Measurements from ENCODE around the gene NT5DC1.
"Not testable (repeated sequence)": the region's sequence is repeated elsewhere in the genome, so short reads cannot be mapped to it uniquely, and the experiment has no call there.

NT5DC1 gene

GRCh38 chr6:116090251-116090650 lies 10.4 kb upstream of the NT5DC1 start:
- Histone ChIP-seq H3K27me3 (ENCODE audit: control insufficient read depth in 1 of 2, insufficient read depth in 2 of 2, low read length in 2 of 2) (no peaks in the 10 kb centered on the region), H3K9ac (ENCODE audit: low read length in 2 of 2) (no peak overlapping the region), H3K9me3 (ENCODE audit: control insufficient read depth in 2 of 2, low read length in 2 of 2) (no peaks in the 10 kb centered on the region), H3K4me1 (ENCODE audit: control insufficient read depth, insufficient read depth, low read length) (no peaks in the 10 kb centered on the region), H3K27ac (ENCODE audit: low read length) (no peak overlapping the region), H3K4me3 (ENCODE audit: low read length in 2 of 2) (no peak overlapping the region), H3K36me3 (ENCODE audit: control insufficient read depth in 2 of 2, insufficient read depth in 2 of 2, low read length in 2 of 2) (no peaks in the 10 kb centered on the region)

- no peak overlapping the region for H3K9ac ChIP-seq (ENCODE audit: low read length in 2 of 2)
- H3K36me3 ChIP-seq (ENCODE audit: control insufficient read depth in 2 of 2, insufficient read depth in 2 of 2, low read length in 2 of 2), result no peaks in the 10 kb centered on the region
- H3K27me3 ChIP-seq (ENCODE audit: control insufficient read depth in 1 of 2, insufficient read depth in 2 of 2, low read length in 2 of 2), result no peaks in the 10 kb centered on the region
- no peak overlapping the region for H3K4me3 ChIP-seq (ENCODE audit: low read length in 2 of 2)
- H3K4me1 ChIP-seq (ENCODE audit: control insufficient read depth, insufficient read depth, low read length), result no peaks in the 10 kb centered on the region
- no peak overlapping the region for H3K27ac ChIP-seq (ENCODE audit: low read length)
- H3K9me3 ChIP-seq (ENCODE audit: control insufficient read depth in 2 of 2, low read length in 2 of 2), result peaks cover 0 to 4% of the 10 kb centered on the region in 2 donors
Observed at GRCh38 chr6:116094041-116094440, 6.6 kb upstream of the NT5DC1 start.

- H3K27me3 ChIP-seq (ENCODE audit: control insufficient read depth in 1 of 2, insufficient read depth in 2 of 2, low read length in 2 of 2); H3K27ac ChIP-seq (ENCODE audit: low read length); H3K9me3 ChIP-seq (ENCODE audit: control insufficient read depth in 2 of 2, low read length in 2 of 2); H3K9ac ChIP-seq (ENCODE audit: low read length in 2 of 2); H3K4me3 ChIP-seq (ENCODE audit: low read length in 2 of 2); H3K36me3 ChIP-seq (ENCODE audit: control insufficient read depth in 2 of 2, insufficient read depth in 2 of 2, low read length in 2 of 2); H3K4me1 ChIP-seq (ENCODE audit: control insufficient read depth, insufficient read depth, low read length): not testable (repeated sequence)
Observed at GRCh38 chr6:116096048-116096759, 4.4 kb upstream of the NT5DC1 start.

- Histone ChIP-seq H3K4me1 (ENCODE audit: control insufficient read depth, insufficient read depth, low read length) (peaks cover 5% of the 10 kb centered on the region), H3K9ac (ENCODE audit: low read length in 2 of 2) (no peak overlapping the region), H3K36me3 (ENCODE audit: control insufficient read depth in 2 of 2, insufficient read depth in 2 of 2, low read length in 2 of 2) (no peaks in the 10 kb centered on the region), H3K4me3 (ENCODE audit: low read length in 2 of 2) (no peak overlapping the region), H3K9me3 (ENCODE audit: control insufficient read depth in 2 of 2, low read length in 2 of 2) (peaks cover 0 to 4% of the 10 kb centered on the region in 2 donors), H3K27me3 (ENCODE audit: control insufficient read depth in 1 of 2, insufficient read depth in 2 of 2, low read length in 2 of 2) (no peaks in the 10 kb centered on the region), H3K27ac (ENCODE audit: low read length) (no peak overlapping the region)
Observed at GRCh38 chr6:116096979-116097816, 3.5 kb upstream of the NT5DC1 start.

GRCh38 chr6:116099036-116099435 lies 1.6 kb upstream of the NT5DC1 start:
- H3K27me3 ChIP-seq (ENCODE audit: control insufficient read depth in 1 of 2, insufficient read depth in 2 of 2, low read length in 2 of 2), result no peaks in the 10 kb centered on the region
- H3K27ac ChIP-seq (ENCODE audit: low read length), result no peak overlapping the region
- peaks cover 15% of the 10 kb centered on the region for H3K4me1 ChIP-seq (ENCODE audit: control insufficient read depth, insufficient read depth, low read length)
- no peak overlapping the region for H3K4me3 ChIP-seq (ENCODE audit: low read length in 2 of 2)
- H3K9me3 ChIP-seq (ENCODE audit: control insufficient read depth in 2 of 2, low read length in 2 of 2), result peaks cover 0 to 4% of the 10 kb centered on the region in 2 donors
- H3K36me3 ChIP-seq (ENCODE audit: control insufficient read depth in 2 of 2, insufficient read depth in 2 of 2, low read length in 2 of 2), result no peaks in the 10 kb centered on the region
- peak overlapping the region in 1 of 2 donors; percentile 6 for H3K9ac ChIP-seq (ENCODE audit: low read length in 2 of 2)

GRCh38 chr6:116101302-116101718 lies 657 bp downstream of the NT5DC1 start:
- Histone ChIP-seq H3K36me3 (ENCODE audit: control insufficient read depth in 2 of 2, insufficient read depth in 2 of 2, low read length in 2 of 2) (no peaks in the 10 kb centered on the region), H3K9me3 (ENCODE audit: control insufficient read depth in 2 of 2, low read length in 2 of 2) (no peaks in the 10 kb centered on the region), H3K4me1 (ENCODE audit: control insufficient read depth, insufficient read depth, low read length) (peaks cover 15% of the 10 kb centered on the region), H3K4me3 (ENCODE audit: low read length in 2 of 2) (peak overlapping the region; percentile 72 to 90), H3K9ac (ENCODE audit: low read length in 2 of 2) (peak overlapping the region; percentile 78 to 83), H3K27me3 (ENCODE audit: control insufficient read depth in 1 of 2, insufficient read depth in 2 of 2, low read length in 2 of 2) (no peaks in the 10 kb centered on the region), H3K27ac (ENCODE audit: low read length) (peak overlapping the region; percentile 89)

- Histone ChIP-seq H3K36me3 (ENCODE audit: control insufficient read depth in 2 of 2, insufficient read depth in 2 of 2, low read length in 2 of 2) (no peaks in the 10 kb centered on the region), H3K27ac (ENCODE audit: low read length) (peak overlapping the region; percentile 89)
Observed at GRCh38 chr6:116101790-116102189, 1.1 kb downstream of the NT5DC1 start.

GRCh38 chr6:116102873-116103272 lies 2.2 kb downstream of the NT5DC1 start:
- Histone ChIP-seq H3K9me3 (ENCODE audit: control insufficient read depth in 2 of 2, low read length in 2 of 2) (no peaks in the 10 kb centered on the region), H3K4me3 (ENCODE audit: low read length in 2 of 2) (no peak overlapping the region), H3K27me3 (ENCODE audit: control insufficient read depth in 1 of 2, insufficient read depth in 2 of 2, low read length in 2 of 2) (no peaks in the 10 kb centered on the region), H3K27ac (ENCODE audit: low read length) (no peak overlapping the region), H3K36me3 (ENCODE audit: control insufficient read depth in 2 of 2, insufficient read depth in 2 of 2, low read length in 2 of 2) (no peaks in the 10 kb centered on the region), H3K4me1 (ENCODE audit: control insufficient read depth, insufficient read depth, low read length) (peaks cover 15% of the 10 kb centered on the region), H3K9ac (ENCODE audit: low read length in 2 of 2) (no peak overlapping the region)

More at GRCh38 chr6:116101790-116102189, 1.1 kb downstream of the NT5DC1 start:
- Histone ChIP-seq H3K4me1 (ENCODE audit: control insufficient read depth, insufficient read depth, low read length) (peaks cover 15% of the 10 kb centered on the region), H3K9ac (ENCODE audit: low read length in 2 of 2) (peak overlapping the region; percentile 78 to 83), H3K4me3 (ENCODE audit: low read length in 2 of 2) (peak overlapping the region; percentile 72 to 90), H3K9me3 (ENCODE audit: control insufficient read depth in 2 of 2, low read length in 2 of 2) (no peaks in the 10 kb centered on the region), H3K27me3 (ENCODE audit: control insufficient read depth in 1 of 2, insufficient read depth in 2 of 2, low read length in 2 of 2) (no peaks in the 10 kb centered on the region)

- H3K4me3 ChIP-seq (ENCODE audit: low read length in 2 of 2), result no peak overlapping the region
- no peaks in the 10 kb centered on the region for H3K27me3 ChIP-seq (ENCODE audit: control insufficient read depth in 1 of 2, insufficient read depth in 2 of 2, low read length in 2 of 2)
- peaks cover 5 to 7% of the 10 kb centered on the region in 2 donors for H3K36me3 ChIP-seq (ENCODE audit: control insufficient read depth in 2 of 2, insufficient read depth in 2 of 2, low read length in 2 of 2)
- peaks cover 18% of the 10 kb centered on the region for H3K4me1 ChIP-seq (ENCODE audit: control insufficient read depth, insufficient read depth, low read length)
- H3K9ac ChIP-seq (ENCODE audit: low read length in 2 of 2), result no peak overlapping the region
- no peak overlapping the region for H3K27ac ChIP-seq (ENCODE audit: low read length)
- no peaks in the 10 kb centered on the region for H3K9me3 ChIP-seq (ENCODE audit: control insufficient read depth in 2 of 2, low read length in 2 of 2)
Observed at GRCh38 chr6:116104636-116105035, 4.0 kb downstream of the NT5DC1 start.

GRCh38 chr6:116105247-116105646 lies 4.6 kb downstream of the NT5DC1 start:
- Histone ChIP-seq H3K27me3 (ENCODE audit: control insufficient read depth in 1 of 2, insufficient read depth in 2 of 2, low read length in 2 of 2) (no peaks in the 10 kb centered on the region), H3K36me3 (ENCODE audit: control insufficient read depth in 2 of 2, insufficient read depth in 2 of 2, low read length in 2 of 2) (peaks cover 7 to 9% of the 10 kb centered on the region in 2 donors), H3K4me1 (ENCODE audit: control insufficient read depth, insufficient read depth, low read length) (peaks cover 18% of the 10 kb centered on the region), H3K4me3 (ENCODE audit: low read length in 2 of 2) (no peak overlapping the region), H3K9me3 (ENCODE audit: control insufficient read depth in 2 of 2, low read length in 2 of 2) (no peaks in the 10 kb centered on the region), H3K27ac (ENCODE audit: low read length) (no peak overlapping the region), H3K9ac (ENCODE audit: low read length in 2 of 2) (no peak overlapping the region)

- no peaks in the 10 kb centered on the region for H3K9me3 ChIP-seq (ENCODE audit: control insufficient read depth in 2 of 2, low read length in 2 of 2)
- peaks cover 14 to 16% of the 10 kb centered on the region in 2 donors for H3K36me3 ChIP-seq (ENCODE audit: control insufficient read depth in 2 of 2, insufficient read depth in 2 of 2, low read length in 2 of 2)
- H3K4me3 ChIP-seq (ENCODE audit: low read length in 2 of 2), result no peak overlapping the region
- H3K9ac ChIP-seq (ENCODE audit: low read length in 2 of 2), result no peak overlapping the region
- no peak overlapping the region for H3K27ac ChIP-seq (ENCODE audit: low read length)
- peaks cover 18% of the 10 kb centered on the region for H3K4me1 ChIP-seq (ENCODE audit: control insufficient read depth, insufficient read depth, low read length)
- H3K27me3 ChIP-seq (ENCODE audit: control insufficient read depth in 1 of 2, insufficient read depth in 2 of 2, low read length in 2 of 2), result no peaks in the 10 kb centered on the region
Observed at GRCh38 chr6:116106146-116106545, 5.5 kb downstream of the NT5DC1 start.

All from stomach smooth muscle (tissue), 2 donors.